ENCODE measurements around the gene GSTM4.
"Not testable (repeated sequence)": the region's sequence is repeated elsewhere in the genome, so short reads cannot be mapped to it uniquely, and the experiment has no call there.

GRCh38 chr1:109660691-109661026 lies 4.8 kb downstream of the GSTM4 start:
- TF ChIP-seq, protein P1, sequence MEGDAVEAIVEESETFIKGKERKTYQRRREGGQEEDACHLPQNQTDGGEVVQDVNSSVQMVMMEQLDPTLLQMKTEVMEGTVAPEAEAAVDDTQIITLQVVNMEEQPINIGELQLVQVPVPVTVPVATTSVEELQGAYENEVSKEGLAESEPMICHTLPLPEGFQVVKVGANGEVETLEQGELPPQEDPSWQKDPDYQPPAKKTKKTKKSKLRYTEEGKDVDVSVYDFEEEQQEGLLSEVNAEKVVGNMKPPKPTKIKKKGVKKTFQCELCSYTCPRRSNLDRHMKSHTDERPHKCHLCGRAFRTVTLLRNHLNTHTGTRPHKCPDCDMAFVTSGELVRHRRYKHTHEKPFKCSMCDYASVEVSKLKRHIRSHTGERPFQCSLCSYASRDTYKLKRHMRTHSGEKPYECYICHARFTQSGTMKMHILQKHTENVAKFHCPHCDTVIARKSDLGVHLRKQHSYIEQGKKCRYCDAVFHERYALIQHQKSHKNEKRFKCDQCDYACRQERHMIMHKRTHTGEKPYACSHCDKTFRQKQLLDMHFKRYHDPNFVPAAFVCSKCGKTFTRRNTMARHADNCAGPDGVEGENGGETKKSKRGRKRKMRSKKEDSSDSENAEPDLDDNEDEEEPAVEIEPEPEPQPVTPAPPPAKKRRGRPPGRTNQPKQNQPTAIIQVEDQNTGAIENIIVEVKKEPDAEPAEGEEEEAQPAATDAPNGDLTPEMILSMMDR (IDR thresholded peaks at IDR 0.05), result not testable (repeated sequence)
- not testable (repeated sequence) for TF ChIP-seq POLR2AphosphoS5 (IDR thresholded peaks at IDR 0.05; ENCODE audit: low read depth, low read length)

Data from Panc1 (cell line).